Osteocyte (in vitro differentiated cells): ENCODE measurements around the gene BBX. TPM values are rescaled to one million over a fixed set of nuclear protein-coding genes. Genes with fewer than 3 reads are reported as not detected.

ENCODE experiments used
- DNase-seq: peaks from one replicate; pipeline ENCODE4 v3.0.0; 2021; ENCODE audit warnings: mixed read lengths; ENCODE audit not compliant: unreplicated experiment; ENCODE audit errors: extremely low spot score
- H3K27ac Mint-ChIP-seq: one replicate; pipeline ENCODE4 v1.8.0; 2021; ENCODE audit warnings: mild to moderate bottlenecking, mixed read lengths; ENCODE audit not compliant: unreplicated experiment
- H3K27me3 Mint-ChIP-seq: one replicate; pipeline ENCODE4 v1.8.0; 2021; ENCODE audit warnings: mixed read lengths; ENCODE audit not compliant: unreplicated experiment
- H3K36me3 Mint-ChIP-seq: one replicate; pipeline ENCODE4 v1.8.0; 2021; ENCODE audit warnings: mixed read lengths; ENCODE audit not compliant: unreplicated experiment
- H3K4me1 Mint-ChIP-seq: one replicate; pipeline ENCODE4 v1.8.0; 2021; ENCODE audit warnings: mixed read lengths; ENCODE audit not compliant: unreplicated experiment
- H3K4me3 Mint-ChIP-seq: one replicate; pipeline ENCODE4 v1.8.0; 2021; ENCODE audit warnings: mild to moderate bottlenecking, moderate library complexity, mixed read lengths; ENCODE audit not compliant: unreplicated experiment
- H3K9me3 Mint-ChIP-seq: one replicate; pipeline ENCODE4 v1.8.0; 2021; ENCODE audit warnings: mixed read lengths; ENCODE audit not compliant: unreplicated experiment
- CTCF ChIP-seq: fragments of 200-600 bp; sonication (generic); IDR thresholded peaks from 2 replicates; pipeline ENCODE4 v1.5.0; 2021; ENCODE audit warnings: antibody characterized with exemption, mild to moderate bottlenecking, moderate library complexity
- total RNA-seq: library from RNA; stranded (reverse); gene quantifications from 2 replicates; pipeline ENCODE4 v1.2.1, GENCODE V29; 2021

BBX gene
- total RNA-seq, 1 donor from 2014 or later: 92.2 TPM

- DNase-seq: no peak
- Mint-ChIP-seq H3K9me3 (no peaks in the 10 kb centered on the region), H3K4me3 (no peak overlapping the region), H3K27ac (no peak overlapping the region), H3K36me3 (peaks cover 3% of the 10 kb centered on the region), H3K4me1 (peaks cover 11% of the 10 kb centered on the region), H3K27me3 (no peaks in the 10 kb centered on the region)
- no peak for TF ChIP-seq CTCF
Observed at GRCh38 chr3:107654218-107654617, 131.5 kb downstream of the BBX start.

GRCh38 chr3:107657971-107658370 is 135.2 kb downstream of the BBX start:
- no peak overlapping the region for H3K27ac Mint-ChIP-seq

GRCh38 chr3:107660306-107660976 is 137.7 kb downstream of the BBX start:
- H3K4me1 Mint-ChIP-seq: peaks cover 51% of the 10 kb centered on the region
- DNase-seq: no peak

More at GRCh38 chr3:107657971-107658370, 135.2 kb downstream of the BBX start:
- peaks cover 26% of the 10 kb centered on the region for H3K4me1 Mint-ChIP-seq
- H3K9me3 Mint-ChIP-seq: no peaks in the 10 kb centered on the region
- H3K36me3 Mint-ChIP-seq: no peaks in the 10 kb centered on the region
- no peak for DNase-seq
- TF ChIP-seq CTCF: no peak
- no peak overlapping the region for H3K4me3 Mint-ChIP-seq
- H3K27me3 Mint-ChIP-seq: no peaks in the 10 kb centered on the region

GRCh38 chr3:107661447-107662123 is 138.8 kb downstream of the BBX start:
- peaks cover 53% of the 10 kb centered on the region for H3K4me1 Mint-ChIP-seq
- H3K4me3 Mint-ChIP-seq: peak overlapping the region; percentile 52

More at GRCh38 chr3:107660306-107660976, 137.7 kb downstream of the BBX start:
- no peak overlapping the region for H3K27ac Mint-ChIP-seq
- TF ChIP-seq CTCF: peak; percentile 70
- H3K36me3 Mint-ChIP-seq: no peaks in the 10 kb centered on the region
- no peaks in the 10 kb centered on the region for H3K9me3 Mint-ChIP-seq
- H3K4me3 Mint-ChIP-seq: no peak overlapping the region
- H3K27me3 Mint-ChIP-seq: no peaks in the 10 kb centered on the region

More at GRCh38 chr3:107661447-107662123, 138.8 kb downstream of the BBX start:
- H3K9me3 Mint-ChIP-seq: no peaks in the 10 kb centered on the region
- H3K27ac Mint-ChIP-seq: peak overlapping the region; percentile 69
- no peak for TF ChIP-seq CTCF
- H3K36me3 Mint-ChIP-seq: no peaks in the 10 kb centered on the region
- DNase-seq: no peak
- no peaks in the 10 kb centered on the region for H3K27me3 Mint-ChIP-seq
